ENCODE results near the gene FA2H. TPM values are rescaled to one million over a fixed set of nuclear protein-coding genes. Genes with fewer than 3 reads are reported as not detected.

The FA2H gene
- total RNA-seq, 1 donor from 2014 or later, result not detected

- Histone ChIP-seq H3K27ac (no peak overlapping the region), H3K4me3 (no peak overlapping the region), H3K27me3 (no peaks in the 10 kb centered on the region), H3K9me3 (no peaks in the 10 kb centered on the region), H3K4me1 (no peaks in the 10 kb centered on the region), H3K36me3 (no peaks in the 10 kb centered on the region)
- intact Hi-C loops (cut with DNase I), result no loop called here
- no peak for TF ChIP-seq CTCF (IDR thresholded peaks at IDR 0.05)
- DNase-seq (ENCODE audit: low spot score in 2 of 2), result no peak
Measured at GRCh38 chr16:74807052-74807646, 32.5 kb upstream of the FA2H start.

- no peak for TF ChIP-seq CTCF (IDR thresholded peaks at IDR 0.05)
- Histone ChIP-seq H3K9me3 (no peaks in the 10 kb centered on the region), H3K4me1 (no peaks in the 10 kb centered on the region), H3K36me3 (no peaks in the 10 kb centered on the region), H3K27me3 (no peaks in the 10 kb centered on the region), H3K27ac (no peak overlapping the region), H3K4me3 (no peak overlapping the region)
- DNase-seq (ENCODE audit: low spot score in 2 of 2), result no peak
- intact Hi-C loops (cut with DNase I), result no loop called here
Measured at GRCh38 chr16:74800216-74800871, 25.7 kb upstream of the FA2H start.

GRCh38 chr16:74797414-74797813, 22.8 kb upstream of the FA2H start:
- DNase-seq (ENCODE audit: low spot score in 2 of 2), result no peak
- intact Hi-C loops (cut with DNase I), result no loop called here
- Histone ChIP-seq H3K27me3 (no peaks in the 10 kb centered on the region), H3K4me1 (no peaks in the 10 kb centered on the region), H3K4me3 (no peak overlapping the region), H3K27ac (no peak overlapping the region), H3K36me3 (no peaks in the 10 kb centered on the region), H3K9me3 (no peaks in the 10 kb centered on the region)
- TF ChIP-seq CTCF (IDR thresholded peaks at IDR 0.05), result no peak

GRCh38 chr16:74795104-74795503, 20.5 kb upstream of the FA2H start:
- no peaks in the 10 kb centered on the region for H3K27me3 ChIP-seq
- H3K9me3 ChIP-seq, result no peaks in the 10 kb centered on the region
- DNase-seq (ENCODE audit: low spot score in 2 of 2), result no peak
- no peaks in the 10 kb centered on the region for H3K36me3 ChIP-seq
- TF ChIP-seq CTCF (IDR thresholded peaks at IDR 0.05), result no peak
- no peaks in the 10 kb centered on the region for H3K4me1 ChIP-seq
- intact Hi-C loops (cut with DNase I), result no loop called here
- H3K27ac ChIP-seq, result no peak overlapping the region
- H3K4me3 ChIP-seq, result no peak overlapping the region

GRCh38 chr16:74794668-74795067, 20.0 kb upstream of the FA2H start:
- Histone ChIP-seq H3K9me3 (no peaks in the 10 kb centered on the region), H3K27me3 (no peaks in the 10 kb centered on the region)
- intact Hi-C loops (cut with DNase I), result no loop called here

More at GRCh38 chr16:74794668-74795067, 20.0 kb upstream of the FA2H start:
- Histone ChIP-seq H3K4me3 (no peak overlapping the region), H3K27ac (no peak overlapping the region), H3K4me1 (no peaks in the 10 kb centered on the region), H3K36me3 (no peaks in the 10 kb centered on the region)
- TF ChIP-seq CTCF (IDR thresholded peaks at IDR 0.05), result no peak
- no peak for DNase-seq (ENCODE audit: low spot score in 2 of 2)
